Hematopoietic multipotent progenitor cell treated with erythropoietin and hydrocortisone succinate and interleukin-3 and kit ligand, for 4 days (in vitro differentiated cells): Measurements from ENCODE around the gene ZNF777.
"Not testable (repeated sequence)": the region's sequence is repeated elsewhere in the genome, so short reads cannot be mapped to it uniquely, and the experiment has no call there.

Experiments used
- DNase-seq: peaks from one replicate; pipeline ENCODE4 v3.0.0-alpha.2; 2015

The ZNF777 gene

GRCh38 chr7:149449897-149450296, 11.0 kb downstream of the ZNF777 start:
- no peak for DNase-seq

- DNase-seq, result no peak
Measured at GRCh38 chr7:149448961-149449360, 11.9 kb downstream of the ZNF777 start.

- DNase-seq, result not testable (repeated sequence)
Measured at GRCh38 chr7:149446026-149446425, 14.8 kb downstream of the ZNF777 start.

GRCh38 chr7:149444287-149444686, 16.6 kb downstream of the ZNF777 start:
- DNase-seq, result peak; percentile 77

GRCh38 chr7:149443523-149443922, 17.3 kb downstream of the ZNF777 start:
- no peak for DNase-seq

GRCh38 chr7:149442924-149443323, 17.9 kb downstream of the ZNF777 start:
- DNase-seq, result no peak

- DNase-seq, result no peak
Measured at GRCh38 chr7:149440222-149440621, 20.6 kb downstream of the ZNF777 start.

GRCh38 chr7:149436358-149436757, 24.5 kb downstream of the ZNF777 start:
- no peak for DNase-seq

GRCh38 chr7:149433124-149433523, 27.7 kb downstream of the ZNF777 start:
- DNase-seq, result no peak

- no peak for DNase-seq
Measured at GRCh38 chr7:149432121-149432691, 28.7 kb downstream of the ZNF777 start.

- no peak for DNase-seq
Measured at GRCh38 chr7:149431486-149432120, 29.3 kb downstream of the ZNF777 start.

GRCh38 chr7:149430192-149430591, 30.7 kb downstream of the ZNF777 start:
- DNase-seq, result peak; percentile 50

- DNase-seq, result no peak
Measured at GRCh38 chr7:149427893-149428292, 33.0 kb downstream of the ZNF777 start.

- DNase-seq, result no peak
Measured at GRCh38 chr7:149427096-149427680, 33.7 kb downstream of the ZNF777 start.

GRCh38 chr7:149423449-149424110, 37.3 kb downstream of the ZNF777 start:
- no peak for DNase-seq

- peak; percentile 37 for DNase-seq
Measured at GRCh38 chr7:149422914-149423301, 38.0 kb downstream of the ZNF777 start.

GRCh38 chr7:149422162-149422913, 38.5 kb downstream of the ZNF777 start:
- DNase-seq, result peak; percentile 87

GRCh38 chr7:149420006-149420405, 40.9 kb downstream of the ZNF777 start:
- DNase-seq, result no peak

GRCh38 chr7:149415391-149416071, 45.3 kb downstream of the ZNF777 start:
- DNase-seq, result peak; percentile 56

- peak; percentile 74 for DNase-seq
Measured at GRCh38 chr7:149414745-149415390, 46.0 kb downstream of the ZNF777 start.

GRCh38 chr7:149414171-149414570, 46.7 kb downstream of the ZNF777 start:
- DNase-seq, result peak; percentile 8

GRCh38 chr7:149413083-149413482, 47.8 kb downstream of the ZNF777 start:
- DNase-seq, result not testable (repeated sequence)
